HepG2 (cell line): ENCODE measurements around the gene DLG2. TPM values are rescaled to one million over a fixed set of nuclear protein-coding genes. Genes with fewer than 3 reads are reported as not detected.

ENCODE experiments used
- AGO1 ChIP-seq: fragments of 200-400 bp; formaldehyde crosslinking; IDR thresholded peaks from 2 replicates; pipeline ENCODE4 v1.6.1; 2017; ENCODE audit warnings: mild to moderate bottlenecking, low read depth, low read length, moderate library complexity; ENCODE audit not compliant: poor library complexity, severe bottlenecking
- AKAP8 ChIP-seq: sonication (generic); formaldehyde crosslinking; IDR thresholded peaks from 2 replicates; pipeline ENCODE4 v1.5.1; 2020; ENCODE audit warnings: mild to moderate bottlenecking, missing genetic modification reagents
- BRCA1 ChIP-seq: sonication (generic); formaldehyde crosslinking; IDR thresholded peaks from 2 replicates; pipeline ENCODE4 v1.4.0; 2020; ENCODE audit warnings: missing genetic modification reagents
- E2F2 ChIP-seq: sonication (generic); formaldehyde crosslinking; IDR thresholded peaks from 2 replicates; pipeline ENCODE4 v1.4.0; 2020; ENCODE audit warnings: missing genetic modification reagents, borderline replicate concordance
- EED ChIP-seq: sonication (generic); formaldehyde crosslinking; IDR thresholded peaks from 2 replicates; pipeline ENCODE4 v1.5.0; 2020; ENCODE audit warnings: mild to moderate bottlenecking, missing genetic modification reagents
- ELF3 ChIP-seq: IDR thresholded peaks from 2 replicates; pipeline ENCODE4 v1.6.1; 2016; ENCODE audit warnings: missing genetic modification reagents, missing compliant biosample characterization
- HOXA5 ChIP-seq: sonication (generic); formaldehyde crosslinking; IDR thresholded peaks from 2 replicates; pipeline ENCODE4 v1.4.0; 2020; ENCODE audit warnings: missing genetic modification reagents
- IRF9 ChIP-seq: sonication (generic); formaldehyde crosslinking; IDR thresholded peaks from 2 replicates; pipeline ENCODE4 v1.8.0; 2022; ENCODE audit warnings: missing genetic modification reagents, mild to moderate bottlenecking, borderline replicate concordance
- KLF15 ChIP-seq: sonication (generic); formaldehyde crosslinking; IDR thresholded peaks from 2 replicates; pipeline ENCODE4 v1.8.1; 2023; ENCODE audit warnings: borderline replicate concordance, mild to moderate bottlenecking, inconsistent platforms, missing genetic modification reagents, mixed read lengths
- MXD4 ChIP-seq: IDR thresholded peaks from 2 replicates; pipeline ENCODE4 v1.6.1; 2016; ENCODE audit warnings: mild to moderate bottlenecking, missing biosample characterization, missing genetic modification reagents
- MYPOP ChIP-seq: sonication (generic); formaldehyde crosslinking; IDR thresholded peaks from 2 replicates; pipeline ENCODE4 v1.8.1; 2023; ENCODE audit warnings: mild to moderate bottlenecking, moderate library complexity, missing genetic modification reagents
- NCOA1 ChIP-seq: sonication (generic); formaldehyde crosslinking; IDR thresholded peaks from 2 replicates; pipeline ENCODE4 v1.9.0; 2021; ENCODE audit warnings: missing genetic modification reagents
- NR2C2 ChIP-seq: sonication (generic); formaldehyde crosslinking; IDR thresholded peaks from 2 replicates; pipeline ENCODE4 v1.4.0; 2020; ENCODE audit warnings: missing genetic modification reagents, mild to moderate bottlenecking, moderate library complexity, borderline replicate concordance
- PLRG1 ChIP-seq: fragments of 450-650 bp; conservative IDR thresholded peaks from 2 replicates; pipeline ENCODE4 v1.6.1; 2016
- RBAK ChIP-seq: sonication (generic); formaldehyde crosslinking; IDR thresholded peaks from 2 replicates; pipeline ENCODE4 v1.5.1; 2020; ENCODE audit warnings: mild to moderate bottlenecking, missing genetic modification reagents
- SAP130 ChIP-seq: IDR thresholded peaks from 2 replicates; pipeline ENCODE4 v1.6.1; 2016; ENCODE audit warnings: low read depth
- SRY ChIP-seq: sonication (generic); formaldehyde crosslinking; IDR thresholded peaks from 2 replicates; pipeline ENCODE4 v1.8.0; 2022; ENCODE audit warnings: mild to moderate bottlenecking, missing genetic modification reagents
- TFE3 ChIP-seq: IDR thresholded peaks from 2 replicates; pipeline ENCODE4 v1.6.1; 2016
- TOE1 ChIP-seq: sonication (generic); formaldehyde crosslinking; IDR thresholded peaks from 2 replicates; pipeline ENCODE4 v1.4.0; 2020; ENCODE audit warnings: mild to moderate bottlenecking, missing genetic modification reagents
- ZFAT ChIP-seq: sonication (generic); formaldehyde crosslinking; conservative IDR thresholded peaks from 2 replicates; pipeline ENCODE4 v1.8.1; 2023; ENCODE audit warnings: missing genetic modification reagents, inconsistent platforms
- ZFP82 ChIP-seq: sonication (generic); formaldehyde crosslinking; IDR thresholded peaks from 2 replicates; pipeline ENCODE4 v1.5.1; 2020; ENCODE audit warnings: mild to moderate bottlenecking, missing genetic modification reagents, borderline replicate concordance
- ZNF3 ChIP-seq: IDR thresholded peaks from 2 replicates; pipeline ENCODE4 v1.7.0; 2017; ENCODE audit warnings: inconsistent platforms
- ZNF44 ChIP-seq: sonication (generic); formaldehyde crosslinking; IDR thresholded peaks from 2 replicates; pipeline ENCODE4 v1.5.1; 2020; ENCODE audit warnings: mild to moderate bottlenecking, missing genetic modification reagents
- ZNF570 ChIP-seq: sonication (generic); formaldehyde crosslinking; IDR thresholded peaks from 2 replicates; pipeline ENCODE4 v1.4.0; 2020; ENCODE audit warnings: mild to moderate bottlenecking, missing genetic modification reagents, borderline replicate concordance
- ZNF720 ChIP-seq: sonication (generic); formaldehyde crosslinking; IDR thresholded peaks from 2 replicates; pipeline ENCODE4 v1.4.0; 2020; ENCODE audit warnings: missing genetic modification reagents
- ZNF788 ChIP-seq: sonication (generic); formaldehyde crosslinking; IDR thresholded peaks from 2 replicates; pipeline ENCODE4 v1.5.0; 2020; ENCODE audit warnings: mild to moderate bottlenecking, missing genetic modification reagents, borderline replicate concordance
- polyA plus RNA-seq, 8 experiments: library from polyadenylated mRNA; depleted of rRNA in 3 of 8; stranded (reverse) in 7 of 8; unstranded in 1 of 8; fragments of >200 nt; fragmentation: Illumina TruSeq in 4 of 8; extraction: Trizol in 4 of 8; gene quantifications; 2 replicates each; pipeline versions ENCODE4 v1.2.1 to v1.2.3, GENCODE V29; 2011 to 2016; ENCODE audit warnings: low read depth in 4 of 8, missing spikeins in 1 of 8, mixed read lengths in 1 of 8; ENCODE audit not compliant: insufficient read depth in 1 of 8
- total RNA-seq, 5 experiments: library from RNA; depleted of rRNA; stranded (reverse); fragments of >200 nt; fragmentation: Illumina TruSeq; extraction: Trizol; gene quantifications; 2 replicates each; pipeline ENCODE4 v1.2.3, GENCODE V29; 2016; ENCODE audit warnings: low read depth in 1 of 5

The DLG2 gene
- total and polyA plus RNA-seq, 2 of the 13 experiments (the other 11 are each of a cell fraction or from before 2014, with no cell fraction given), result 0.46 to 1.0 TPM

GRCh38 chr11:84714316-84714780 lies 912.8 kb downstream of the DLG2 start (continued):
- no peak for TF ChIP-seq IRF9 (CRISPR knock-in tag)
- peak; percentile 74 for TF ChIP-seq HOXA5 (CRISPR knock-in tag)
- no peak for TF ChIP-seq ZNF788 (CRISPR knock-in tag)
- no peak for TF ChIP-seq EED
- TF ChIP-seq MXD4 (CRISPR knock-in tag), result no peak
- TF ChIP-seq SRY, result no peak
- TF ChIP-seq BRCA1 (CRISPR knock-in tag), result 0 out of 2 replicates have a peak, but pooled peaks have one; percentile 34
- no peak for TF ChIP-seq ZFP82 (CRISPR knock-in tag)
- peak; percentile 41; the same call in 1 of the 2 replicates for TF ChIP-seq ELF3 (CRISPR knock-in tag)
- peak; percentile 41 for TF ChIP-seq SAP130 (CRISPR knock-in tag)
- TF ChIP-seq NR2C2 (CRISPR knock-in tag), result no peak
- no peak for TF ChIP-seq PLRG1
- no peak for TF ChIP-seq KLF15 (CRISPR knock-in tag)
- TF ChIP-seq NCOA1 (CRISPR knock-in tag), result no peak
- TF ChIP-seq AKAP8 (CRISPR knock-in tag), result no peak
- TF ChIP-seq AGO1, result no peak
- no peak for TF ChIP-seq E2F2
- TF ChIP-seq MYPOP, result no peak
- no peak for TF ChIP-seq ZNF44 (CRISPR knock-in tag)
- TF ChIP-seq ZNF570 (CRISPR knock-in tag), result no peak
- TF ChIP-seq ZNF720 (CRISPR knock-in tag), result no peak
- TF ChIP-seq TOE1 (CRISPR knock-in tag), result 0 out of 2 replicates have a peak, but pooled peaks have one; percentile 52
- no peak for TF ChIP-seq ZNF3 (CRISPR knock-in tag)
- no peak for TF ChIP-seq ZFAT
- TF ChIP-seq TFE3 (CRISPR knock-in tag), result 0 out of 2 replicates have a peak, but pooled peaks have one; percentile 53
- no peak for TF ChIP-seq RBAK
